Karpas-422 (cell line): ENCODE data around the gene TMEM269. TPM values are rescaled to one million over a fixed set of nuclear protein-coding genes. Genes with fewer than 3 reads are reported as not detected.

Experiments used
- DNase-seq: peaks from one replicate; pipeline ENCODE4 v3.0.0-alpha.2; 2015
- H2AFZ ChIP-seq: fragments of 200-600 bp; sonication (generic); 2 replicates; pipeline ENCODE4 v1.6.1; 2014; ENCODE audit warnings: antibody characterized with exemption, low read length, mixed read lengths
- H3K27ac ChIP-seq: fragments of 200-600 bp; sonication (generic); 2 replicates; pipeline ENCODE4 v1.5.1; 2014; ENCODE audit warnings: mild to moderate bottlenecking, low read length, moderate library complexity
- H3K27me3 ChIP-seq: fragments of 200-600 bp; sonication (generic); 2 replicates; pipeline ENCODE4 v1.6.1; 2014; ENCODE audit warnings: low read length, mixed read lengths
- H3K36me3 ChIP-seq: fragments of 200-600 bp; sonication (generic); 2 replicates; pipeline ENCODE4 v1.6.1; 2014; ENCODE audit warnings: low read length, mixed read lengths; ENCODE audit not compliant: insufficient read depth
- H3K4me1 ChIP-seq: fragments of 200-600 bp; sonication (generic); 2 replicates; pipeline ENCODE4 v1.6.1; 2014; ENCODE audit warnings: mild to moderate bottlenecking, low read length, mixed read lengths
- H3K4me2 ChIP-seq: fragments of 200-600 bp; sonication (generic); 2 replicates; pipeline ENCODE4 v1.6.1; 2014; ENCODE audit warnings: low read length, low read depth, mild to moderate bottlenecking; ENCODE audit not compliant: poor library complexity, severe bottlenecking
- H3K4me3 ChIP-seq: fragments of 200-600 bp; sonication (generic); 2 replicates; pipeline ENCODE4 v1.5.1; 2014; ENCODE audit warnings: mild to moderate bottlenecking, antibody characterized with exemption, low read length, mixed read lengths
- H3K79me2 ChIP-seq: fragments of 200-600 bp; sonication (generic); 2 replicates; pipeline ENCODE4 v1.6.1; 2014; ENCODE audit warnings: mild to moderate bottlenecking, low read length, mixed read lengths
- H3K9ac ChIP-seq: fragments of 200-600 bp; sonication (generic); 2 replicates; pipeline ENCODE4 v1.6.0; 2014; ENCODE audit warnings: low read length
- H3K9me2 ChIP-seq: fragments of 200-600 bp; sonication (generic), shearing (Covaris generic); replicated peaks from 2 replicates; pipeline ENCODE4 v1.6.0; 2014; ENCODE audit warnings: mild to moderate bottlenecking, low read length, moderate library complexity; ENCODE audit not compliant: insufficient read depth
- H3K9me3 ChIP-seq: fragments of 300-700, 200-600 bp; sonication (generic); 2 replicates; pipeline ENCODE4 v1.6.1; 2014; ENCODE audit warnings: low read length, mixed read lengths
- H4K20me1 ChIP-seq: fragments of 200-600 bp; sonication (generic); 2 replicates; pipeline ENCODE4 v1.6.1; 2014; ENCODE audit warnings: mild to moderate bottlenecking, antibody characterized with exemption, low read length, low read depth; ENCODE audit not compliant: insufficient read depth
- total RNA-seq: library from RNA; depleted of rRNA; stranded (reverse); fragments of >200 nt; shearing (Covaris generic); gene quantifications from 2 replicates; pipeline ENCODE4 v1.2.3, GENCODE V29; 2014; ENCODE audit warnings: low replicate concordance

Gene TMEM269
- total RNA-seq, 1 experiment from 2014 or later, result not detected

- no peaks in the 10 kb centered on the region for H3K9me2 ChIP-seq
- H3K79me2 ChIP-seq, result no peaks in the 10 kb centered on the region
- H3K4me2 ChIP-seq, result no peak overlapping the region
- DNase-seq, result no peak
- no peaks in the 10 kb centered on the region for H4K20me1 ChIP-seq
- H2AFZ ChIP-seq, result no peak overlapping the region
- no peaks in the 10 kb centered on the region for H3K9me3 ChIP-seq
- no peak overlapping the region for H3K27ac ChIP-seq
- no peak overlapping the region for H3K9ac ChIP-seq
- no peaks in the 10 kb centered on the region for H3K27me3 ChIP-seq
- H3K4me3 ChIP-seq, result no peak overlapping the region
- H3K36me3 ChIP-seq, result no peaks in the 10 kb centered on the region
- no peaks in the 10 kb centered on the region for H3K4me1 ChIP-seq
Observed at GRCh38 chr1:42788021-42788420, 3.2 kb downstream of the TMEM269 start.

DNA sequence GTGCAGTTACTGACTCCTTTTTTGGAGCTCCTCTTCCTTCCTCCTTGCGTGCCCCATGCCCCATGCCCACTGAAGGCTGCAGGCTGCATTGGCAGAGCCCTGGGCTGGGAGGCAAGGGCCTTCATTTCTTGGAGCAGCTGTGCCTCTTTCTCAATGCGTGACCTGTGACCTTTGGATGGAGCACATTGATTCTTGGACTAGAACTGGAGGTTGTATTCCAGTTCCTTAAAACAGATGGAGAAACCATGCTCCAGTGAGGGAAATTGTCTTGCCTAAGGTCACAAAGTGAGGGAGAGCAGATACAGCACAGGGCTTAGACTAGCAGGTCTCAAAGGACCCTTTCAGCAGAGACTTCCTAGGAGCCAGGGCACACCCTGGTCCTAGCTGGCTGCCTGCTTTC lies 9.0 kb downstream of the TMEM269 start:
- no peaks in the 10 kb centered on the region for H3K27me3 ChIP-seq

DNA sequence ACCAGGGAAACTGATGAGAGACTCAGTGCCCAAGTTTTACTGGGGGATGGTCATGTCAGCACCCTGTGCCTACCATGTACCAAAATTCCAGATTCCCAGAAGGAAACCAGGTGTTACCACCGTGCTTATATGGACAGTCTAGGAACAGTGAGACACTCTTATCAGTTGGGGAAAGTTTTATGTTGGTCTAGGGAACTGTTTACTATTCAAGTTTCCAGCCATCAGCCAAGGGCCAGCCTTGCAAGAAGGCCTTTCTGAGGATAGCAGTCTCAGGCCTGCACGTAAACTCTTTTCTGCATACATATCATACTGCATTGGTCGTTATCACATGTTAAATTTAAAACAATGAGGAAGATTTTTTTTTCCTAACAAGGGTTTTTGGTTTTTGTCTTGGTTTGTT lies 12.6 kb downstream of the TMEM269 start:
- Histone ChIP-seq H3K79me2 (no peaks in the 10 kb centered on the region), H3K9me3 (no peaks in the 10 kb centered on the region), H3K27ac (no peak overlapping the region), H3K9ac (no peak overlapping the region), H3K9me2 (no peaks in the 10 kb centered on the region), H3K36me3 (no peaks in the 10 kb centered on the region), H3K4me1 (no peaks in the 10 kb centered on the region), H3K4me3 (no peak overlapping the region), H3K27me3 (no peaks in the 10 kb centered on the region), H4K20me1 (no peaks in the 10 kb centered on the region), H3K4me2 (no peak overlapping the region), H2AFZ (no peak overlapping the region)
- no peak for DNase-seq

More for the DNA sequence above, 9.0 kb downstream of the TMEM269 start:
- DNase-seq, result no peak
- Histone ChIP-seq H3K9me2 (no peaks in the 10 kb centered on the region), H3K4me2 (no peak overlapping the region), H4K20me1 (no peaks in the 10 kb centered on the region), H3K9ac (no peak overlapping the region), H3K9me3 (no peaks in the 10 kb centered on the region), H3K79me2 (no peaks in the 10 kb centered on the region), H3K36me3 (no peaks in the 10 kb centered on the region), H2AFZ (no peak overlapping the region), H3K4me1 (no peaks in the 10 kb centered on the region), H3K4me3 (no peak overlapping the region), H3K27ac (no peak overlapping the region)

- no peak for DNase-seq
- Histone ChIP-seq H2AFZ (no peak overlapping the region), H3K79me2 (no peaks in the 10 kb centered on the region), H4K20me1 (no peaks in the 10 kb centered on the region), H3K4me2 (no peak overlapping the region), H3K9ac (no peak overlapping the region), H3K9me2 (no peaks in the 10 kb centered on the region), H3K9me3 (no peaks in the 10 kb centered on the region), H3K27ac (no peak overlapping the region), H3K4me1 (no peaks in the 10 kb centered on the region), H3K36me3 (no peaks in the 10 kb centered on the region), H3K27me3 (no peaks in the 10 kb centered on the region), H3K4me3 (no peak overlapping the region)
Observed at GRCh38 chr1:42797979-42798378, 13.2 kb downstream of the TMEM269 start.

DNA sequence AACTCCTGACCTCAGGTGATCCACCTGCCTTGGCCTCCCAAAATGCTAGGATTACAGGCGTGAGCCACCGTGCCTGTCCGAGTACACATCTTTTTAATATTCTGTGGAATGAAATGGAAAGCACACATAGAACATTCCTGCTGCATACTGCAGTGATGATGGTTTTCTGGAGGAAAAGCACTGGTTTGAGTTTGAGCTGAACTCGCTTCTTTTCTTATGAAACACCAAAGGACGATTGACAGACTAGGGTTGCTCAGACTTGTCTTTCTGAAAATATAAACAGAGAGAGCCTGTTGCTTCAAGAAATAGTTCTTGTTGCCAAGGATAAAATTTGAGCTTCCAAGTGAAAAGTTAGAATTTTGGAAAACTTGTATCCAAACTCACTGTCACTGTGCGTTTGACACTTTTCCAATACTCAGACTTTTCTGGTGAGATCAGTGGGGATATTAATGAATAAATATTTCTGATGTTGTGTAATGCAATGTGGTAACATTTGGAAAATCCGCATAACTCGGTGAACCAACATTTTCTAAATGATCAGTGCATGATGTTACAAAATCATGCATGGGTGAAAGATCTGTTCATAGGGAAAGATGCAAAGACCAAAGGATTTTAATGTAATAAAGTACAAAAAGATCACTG lies 17.2 kb downstream of the TMEM269 start:
- Histone ChIP-seq H3K4me1 (no peaks in the 10 kb centered on the region), H3K4me3 (no peak overlapping the region), H3K9ac (no peak overlapping the region), H3K36me3 (no peaks in the 10 kb centered on the region), H2AFZ (no peak overlapping the region), H3K27ac (no peak overlapping the region), H3K27me3 (no peaks in the 10 kb centered on the region), H3K9me2 (no peaks in the 10 kb centered on the region), H3K4me2 (no peak overlapping the region), H3K79me2 (no peaks in the 10 kb centered on the region), H3K9me3 (no peaks in the 10 kb centered on the region), H4K20me1 (no peaks in the 10 kb centered on the region)
- DNase-seq, result no peak

- H3K36me3 ChIP-seq, result no peaks in the 10 kb centered on the region
- no peak overlapping the region for H3K27ac ChIP-seq
- H3K79me2 ChIP-seq, result no peaks in the 10 kb centered on the region
- no peak overlapping the region for H3K4me2 ChIP-seq
- H3K27me3 ChIP-seq, result no peaks in the 10 kb centered on the region
- no peak overlapping the region for H3K4me3 ChIP-seq
- DNase-seq, result no peak
- no peaks in the 10 kb centered on the region for H3K4me1 ChIP-seq
- no peak overlapping the region for H2AFZ ChIP-seq
- H3K9me2 ChIP-seq, result no peaks in the 10 kb centered on the region
- no peaks in the 10 kb centered on the region for H4K20me1 ChIP-seq
- no peaks in the 10 kb centered on the region for H3K9me3 ChIP-seq
- H3K9ac ChIP-seq, result no peak overlapping the region
Observed at GRCh38 chr1:42806171-42806570, 21.4 kb downstream of the TMEM269 start.

DNA sequence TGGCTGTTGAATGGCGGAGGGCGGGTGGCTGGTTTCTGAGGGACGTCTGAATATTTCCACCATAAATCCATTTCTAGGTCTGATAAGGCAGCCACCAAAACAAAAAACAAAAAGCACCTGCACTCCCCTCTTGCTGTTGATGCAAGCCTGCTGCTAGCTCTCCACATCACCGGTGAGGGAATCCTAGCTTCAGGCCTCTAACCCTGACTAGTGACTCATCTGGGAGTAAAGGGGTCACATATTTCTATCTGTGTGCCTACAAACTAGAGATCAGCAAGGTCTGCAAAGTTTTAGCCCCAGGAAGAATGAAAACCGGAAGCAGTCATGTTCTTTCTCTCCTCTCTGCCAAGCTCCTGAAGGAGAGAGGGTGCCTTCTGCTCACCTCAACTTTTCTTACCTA lies 21.8 kb downstream of the TMEM269 start:
- Histone ChIP-seq H3K9ac (no peak overlapping the region), H3K9me2 (no peaks in the 10 kb centered on the region), H2AFZ (no peak overlapping the region), H3K4me2 (no peak overlapping the region), H4K20me1 (no peaks in the 10 kb centered on the region), H3K36me3 (no peaks in the 10 kb centered on the region), H3K79me2 (no peaks in the 10 kb centered on the region), H3K27me3 (no peaks in the 10 kb centered on the region), H3K4me3 (no peak overlapping the region), H3K4me1 (no peaks in the 10 kb centered on the region), H3K9me3 (no peaks in the 10 kb centered on the region), H3K27ac (no peak overlapping the region)
- no peak for DNase-seq

GRCh38 chr1:42807056-42807668 lies 22.4 kb downstream of the TMEM269 start:
- Histone ChIP-seq H4K20me1 (no peaks in the 10 kb centered on the region), H3K79me2 (no peaks in the 10 kb centered on the region), H3K4me1 (no peaks in the 10 kb centered on the region), H3K4me3 (no peak overlapping the region), H3K9ac (no peak overlapping the region), H3K9me2 (no peaks in the 10 kb centered on the region), H2AFZ (no peak overlapping the region), H3K9me3 (no peaks in the 10 kb centered on the region), H3K27me3 (no peaks in the 10 kb centered on the region), H3K27ac (no peak overlapping the region), H3K36me3 (no peaks in the 10 kb centered on the region), H3K4me2 (no peak overlapping the region)
- no peak for DNase-seq
